ENCODE results near the gene POLR2L.

Gene POLR2L

GRCh38 chr11:854601-855329, 12.4 kb upstream of the POLR2L start:
- no peak for DNase-seq (ENCODE audit: low spot score)

- no peak for DNase-seq (ENCODE audit: low spot score)
These were observed 11.5 kb upstream of the POLR2L start for GRCh38 chr11:853682-854448.

DNA sequence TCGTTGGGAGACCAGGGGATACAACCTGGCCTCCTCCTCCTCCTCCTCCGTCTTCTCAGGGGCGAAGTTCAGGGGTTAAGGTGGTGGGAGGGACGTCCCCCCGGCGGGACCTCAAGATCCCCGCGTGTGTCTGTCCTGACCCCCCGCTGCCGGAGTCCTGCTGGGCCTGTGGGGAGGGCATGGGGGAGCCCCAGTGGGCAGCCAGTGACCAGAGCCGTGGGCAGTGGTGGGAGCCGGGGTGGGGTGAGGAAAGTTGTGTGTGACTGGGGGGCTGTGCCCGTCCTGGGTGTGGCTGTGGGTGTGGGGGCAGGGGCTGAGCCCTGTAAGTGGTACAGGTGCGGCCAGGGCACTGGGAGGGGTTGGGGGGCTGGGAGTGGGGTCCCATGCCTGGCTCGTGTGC, 10.4 kb upstream of the POLR2L start:
- DNase-seq (ENCODE audit: low spot score) = no peak

DNA sequence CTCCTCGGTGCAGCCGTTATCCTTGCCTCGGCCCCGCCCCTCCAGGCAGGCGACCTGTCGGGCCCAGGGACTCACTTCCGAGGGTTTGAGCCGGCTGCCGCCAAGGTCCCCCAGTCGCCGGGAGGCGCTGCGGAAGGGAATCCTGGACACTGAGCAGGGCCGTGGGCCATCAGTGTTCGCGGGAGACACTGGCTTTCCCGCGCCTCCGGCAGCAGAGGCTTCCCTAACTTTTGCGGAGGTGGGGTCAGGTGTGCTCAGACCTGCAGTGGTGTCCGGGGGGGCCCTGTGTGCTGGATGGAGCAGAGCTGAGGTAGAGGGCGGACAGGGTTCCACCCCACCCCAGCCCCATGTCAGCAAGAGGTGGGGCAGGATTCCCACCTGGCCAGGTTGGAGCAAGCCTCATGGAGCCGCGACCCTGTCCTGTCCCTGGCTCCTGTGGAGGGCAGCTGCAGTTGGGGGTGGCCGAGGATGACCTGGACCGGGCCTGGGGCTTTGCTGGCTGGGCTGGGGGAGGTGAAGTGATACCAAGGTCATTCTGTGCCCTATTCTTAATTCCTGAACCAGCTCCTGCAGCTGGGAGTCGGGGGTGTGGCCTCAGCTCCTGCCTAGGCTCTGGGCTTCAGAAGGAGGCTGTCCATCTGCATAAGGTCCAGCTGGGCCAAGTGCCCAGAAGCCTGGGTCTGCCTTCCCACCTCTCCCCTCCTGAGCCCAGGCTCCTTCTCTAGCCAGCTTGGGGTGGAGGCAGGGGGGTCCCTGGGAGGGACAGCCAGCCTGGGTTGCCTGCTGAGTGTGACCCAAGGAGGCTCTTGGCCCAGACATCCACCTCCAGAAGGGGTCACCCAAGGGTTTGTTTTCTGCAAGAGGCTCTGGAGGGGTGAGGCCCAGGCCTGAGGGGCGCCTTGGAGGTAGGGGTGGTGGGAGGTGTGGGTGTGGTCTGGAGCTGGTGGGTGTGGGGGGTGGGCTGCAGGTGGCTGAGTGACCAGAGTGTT, 8.7 kb upstream of the POLR2L start:
- DNase-seq (ENCODE audit: low spot score) = no peak

DNA sequence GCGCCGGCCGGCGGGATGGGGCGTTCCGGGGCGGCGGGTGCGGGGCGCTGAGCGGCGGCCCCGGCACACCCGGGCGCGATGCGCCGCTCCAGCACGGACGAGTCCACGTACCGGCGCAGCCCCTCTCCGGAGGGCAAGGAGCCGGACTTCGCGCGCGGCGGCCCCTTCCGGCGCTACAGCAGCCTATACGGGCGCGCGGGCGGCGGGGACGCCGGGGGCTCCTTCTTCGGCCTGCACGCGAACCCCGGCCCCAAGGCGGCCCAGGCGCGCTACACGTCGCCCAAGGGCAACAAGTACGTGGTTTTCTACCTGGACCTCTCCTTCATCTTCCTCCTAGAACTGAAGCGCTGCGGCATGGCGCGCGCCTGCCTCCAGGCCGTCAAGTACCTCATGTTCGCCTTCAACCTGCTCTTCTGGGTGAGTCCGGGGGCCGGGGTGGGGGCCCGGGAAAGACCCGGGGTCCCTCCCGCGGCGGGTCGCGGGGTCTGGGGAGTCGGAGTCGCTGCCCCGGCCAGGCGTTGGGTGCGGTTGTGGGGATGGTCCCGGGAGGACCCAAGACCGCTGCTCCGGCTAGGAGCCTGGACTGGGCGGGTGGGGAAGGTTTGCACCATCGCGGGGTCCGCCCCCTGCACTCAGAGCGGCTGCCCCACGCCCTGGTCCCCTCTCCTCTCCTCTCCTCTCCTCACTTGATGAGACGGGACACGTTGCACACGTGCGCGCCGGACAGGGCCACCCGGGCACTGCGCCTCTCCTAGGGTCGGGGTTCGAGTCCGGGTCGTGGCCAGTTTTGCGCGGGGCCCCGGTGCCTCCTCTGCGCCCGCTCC, 7.8 kb upstream of the POLR2L start:
- no peak for DNase-seq (ENCODE audit: low spot score)

DNA sequence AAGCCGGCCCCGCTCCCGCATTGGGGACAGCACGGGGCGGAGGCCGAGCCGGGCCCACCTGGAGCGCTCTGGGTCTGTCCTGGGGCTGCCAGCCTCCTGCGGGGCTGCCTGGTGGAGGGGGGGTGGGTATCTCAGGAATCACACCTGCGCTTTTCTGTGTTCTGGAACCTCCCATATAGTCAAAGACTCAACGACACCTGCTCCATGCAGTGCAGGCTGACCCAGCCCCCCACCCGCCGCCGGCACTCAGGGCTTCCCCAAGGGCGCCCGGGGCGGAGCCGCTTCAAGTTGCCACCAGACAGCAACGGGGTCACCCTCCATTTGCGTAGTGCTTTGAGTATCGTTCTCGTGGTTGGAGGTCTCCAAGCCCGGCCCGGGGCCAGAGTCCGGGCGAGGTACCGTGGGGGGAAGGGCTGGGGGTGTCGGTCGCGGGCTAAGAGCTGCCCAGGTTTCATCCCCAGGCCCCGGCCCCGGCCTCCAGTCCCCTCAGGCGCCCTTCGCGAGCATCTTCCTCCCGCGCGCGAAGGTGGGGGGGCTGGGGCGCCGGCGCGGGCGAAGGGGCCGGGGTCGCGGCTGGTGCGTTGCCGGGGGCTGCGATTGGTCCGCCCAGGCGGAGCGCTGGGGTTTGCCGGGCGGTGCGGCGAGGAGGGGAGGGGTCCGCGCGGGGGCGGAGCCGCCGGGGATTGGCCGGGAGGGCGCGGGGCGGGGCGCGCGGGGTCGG, 6.9 kb upstream of the POLR2L start:
- DNase-seq (ENCODE audit: low spot score) = no peak

DNA sequence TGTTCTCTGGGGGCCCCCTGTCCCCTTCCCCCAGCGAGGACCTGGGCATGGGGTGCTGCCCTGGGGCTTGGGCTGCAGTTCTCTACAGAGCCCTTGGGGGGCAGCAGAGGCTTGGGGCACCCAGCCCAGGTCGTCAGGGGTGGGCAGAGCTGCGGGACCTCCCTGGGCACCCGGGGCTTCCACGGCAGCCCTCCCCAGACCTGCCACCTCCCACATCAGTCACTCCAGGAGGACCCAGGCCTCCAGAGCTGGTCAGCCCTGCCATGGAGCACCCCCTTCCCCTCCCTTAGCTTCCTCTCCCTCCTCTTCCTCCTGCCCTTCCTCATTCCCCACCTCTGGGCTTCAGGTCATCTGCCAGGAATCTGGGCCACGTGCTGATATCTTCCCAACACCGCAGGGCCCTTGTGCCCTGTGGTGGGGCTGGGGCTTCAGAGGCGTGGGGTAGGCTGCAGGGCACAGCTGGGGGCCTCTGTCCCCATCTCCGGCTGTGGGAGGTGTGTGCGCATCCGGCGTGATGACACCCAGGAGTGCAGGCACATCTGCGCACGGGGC, 6.1 kb upstream of the POLR2L start:
- DNase-seq (ENCODE audit: low spot score) = no peak

GRCh38 chr11:847876-848275, 5.5 kb upstream of the POLR2L start:
- no peak for DNase-seq (ENCODE audit: low spot score)

- no peak for DNase-seq (ENCODE audit: low spot score)
These were observed 4.3 kb upstream of the POLR2L start for GRCh38 chr11:846496-847098.

DNA sequence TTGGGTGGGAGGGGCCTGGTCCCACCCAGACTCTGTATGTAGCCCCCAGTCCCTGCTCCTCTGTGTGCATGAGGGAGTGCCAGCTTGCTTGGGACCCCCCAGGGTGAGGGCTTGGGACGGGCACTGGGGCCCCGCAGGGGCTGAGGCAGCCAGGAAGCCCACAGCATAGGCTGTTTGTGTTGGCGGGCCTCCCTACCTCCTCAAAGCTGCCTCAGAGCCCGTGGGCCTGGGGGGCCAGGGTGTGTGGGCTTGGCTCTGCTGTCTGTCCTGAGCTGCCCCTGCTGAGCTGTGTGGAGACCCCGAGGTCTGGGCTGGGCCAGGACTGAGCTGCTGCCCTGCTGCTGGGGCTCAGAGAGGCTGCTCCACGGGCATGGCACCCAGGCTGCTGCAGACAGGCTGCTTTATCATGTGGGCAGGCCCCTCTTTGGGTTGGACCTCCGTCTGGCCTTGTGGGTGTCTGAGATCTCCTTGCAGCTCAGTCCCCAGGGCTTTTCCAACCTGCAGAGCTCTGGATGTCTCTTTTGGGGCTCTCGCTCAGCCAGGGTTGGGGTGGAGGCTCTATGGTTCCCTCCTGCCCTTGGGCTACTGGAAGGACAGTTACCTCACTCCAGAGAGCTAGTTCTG, 3.7 kb upstream of the POLR2L start:
- no peak for DNase-seq (ENCODE audit: low spot score)

DNA sequence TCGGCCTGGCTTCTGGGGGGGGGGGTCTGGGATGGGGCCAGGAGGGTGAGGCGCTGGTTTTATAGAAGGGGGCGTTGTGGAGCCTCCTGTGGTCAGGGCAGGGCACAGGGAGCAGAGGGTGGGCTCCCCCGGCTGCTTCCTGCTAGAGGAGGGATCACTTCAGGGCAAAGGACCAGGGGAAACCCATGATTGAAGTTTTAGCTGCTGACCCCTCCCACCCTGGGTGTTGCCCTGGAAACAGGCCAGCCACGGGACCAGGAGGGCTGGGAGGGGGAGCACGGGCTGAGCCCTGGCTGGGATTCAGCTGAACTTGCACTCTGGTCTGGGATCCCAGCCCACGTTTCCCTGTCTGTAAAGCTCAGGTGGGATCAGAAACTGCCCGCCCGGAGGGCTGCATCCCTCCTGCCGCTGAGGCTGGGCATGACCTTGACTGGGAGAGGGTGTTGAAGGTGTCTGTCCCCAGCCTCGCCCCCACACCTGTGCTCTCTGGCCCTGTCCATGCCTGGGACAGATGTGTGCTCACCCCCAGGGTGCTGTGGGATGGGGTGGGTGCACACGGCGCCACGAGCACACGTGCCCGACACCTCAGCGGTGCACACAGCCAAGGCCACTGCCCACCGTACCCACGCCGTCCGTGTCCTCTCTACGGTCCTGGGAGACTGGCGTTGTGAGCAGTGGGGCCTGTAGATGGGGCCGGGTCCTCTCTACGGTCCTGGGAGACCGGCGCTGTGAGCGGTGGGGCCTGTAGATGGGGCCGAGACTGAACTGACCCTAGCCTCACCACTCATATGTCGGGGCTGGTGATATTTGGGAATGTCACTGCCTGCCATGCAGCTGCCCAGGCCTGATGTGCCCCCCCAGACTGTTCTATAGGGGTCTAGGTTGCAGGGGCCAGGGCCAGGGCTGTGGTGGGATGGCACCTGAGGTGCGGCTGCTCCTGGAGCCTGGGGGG, 2.6 kb upstream of the POLR2L start:
- no peak for DNase-seq (ENCODE audit: low spot score)

DNA sequence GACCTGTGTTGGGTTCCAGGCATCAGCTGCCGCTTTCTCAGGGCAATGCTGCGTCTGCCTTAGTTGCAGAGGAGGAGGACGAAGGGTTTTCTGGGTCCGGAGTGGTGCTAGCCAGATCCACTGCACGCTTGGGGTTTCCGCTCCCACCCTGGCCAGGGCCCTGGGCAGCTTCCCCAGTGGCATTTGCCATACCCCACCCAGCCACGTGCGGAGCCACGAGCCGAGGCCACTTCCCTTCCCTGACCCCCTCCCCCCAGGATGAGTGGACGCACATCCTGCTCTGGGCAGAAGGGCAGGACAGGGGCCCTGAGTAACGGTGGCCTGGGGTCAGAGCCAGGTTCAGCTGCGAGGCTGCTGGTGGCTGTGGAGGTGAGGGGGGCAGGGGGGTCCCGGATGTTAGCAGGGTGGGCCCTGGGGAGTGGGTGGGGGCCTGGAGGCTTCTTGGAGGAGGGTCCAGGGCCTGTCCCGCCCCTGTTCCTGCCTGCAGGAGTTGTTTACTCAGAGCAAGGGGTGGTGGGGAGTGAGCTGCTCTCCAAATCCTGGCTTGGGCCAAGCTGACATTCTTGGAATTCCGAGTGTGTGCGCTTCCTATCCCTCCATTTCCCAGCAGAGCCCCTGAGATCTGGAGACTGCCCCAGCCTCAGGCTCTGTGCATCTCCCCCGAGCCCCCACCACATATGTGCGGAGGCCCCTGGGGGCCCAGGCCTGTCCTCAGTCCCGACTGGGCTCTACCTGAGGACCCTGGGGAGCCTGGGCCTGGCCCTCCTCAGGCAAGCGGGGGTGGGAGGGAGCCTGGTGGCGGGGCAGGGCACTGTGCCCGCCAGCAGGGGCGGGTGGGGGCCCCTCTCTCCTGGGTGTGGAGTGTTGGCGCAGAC, 1.7 kb upstream of the POLR2L start:
- DNase-seq (ENCODE audit: low spot score) = no peak

DNA sequence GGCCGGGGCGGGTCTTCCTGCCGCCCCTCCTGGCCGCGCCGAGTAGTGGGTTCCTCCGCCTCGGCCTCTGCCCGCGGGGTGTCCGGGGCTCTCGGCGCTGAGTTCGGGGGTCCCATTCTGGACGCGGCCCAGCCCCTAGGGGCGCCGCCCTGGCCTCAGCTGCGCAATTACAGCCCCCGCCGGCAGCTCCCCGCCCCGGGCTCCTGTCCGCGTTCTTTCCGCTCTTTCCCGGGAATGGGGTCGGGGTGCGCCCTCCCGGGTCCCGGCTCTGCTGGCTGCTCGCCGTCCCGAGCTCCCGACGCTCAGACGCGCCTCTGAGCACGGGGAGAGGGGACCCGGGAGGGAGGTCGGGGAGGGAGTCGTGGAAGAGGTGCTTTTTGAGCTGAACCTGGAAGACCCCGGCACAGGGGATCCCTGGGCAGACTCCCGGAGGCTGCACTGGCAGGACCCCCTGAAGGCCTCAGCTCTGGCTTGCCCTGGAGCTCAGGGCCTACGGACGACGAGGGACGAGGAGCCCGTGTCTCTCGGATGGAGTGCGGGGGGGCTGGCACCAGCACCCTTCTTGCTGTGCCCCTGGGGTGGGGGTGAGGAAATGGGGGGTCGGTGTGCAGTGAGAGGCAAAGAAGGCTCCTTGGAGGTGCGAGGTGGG, 881 bp upstream of the POLR2L start:
- DNase-seq (ENCODE audit: low spot score) = no peak

DNA sequence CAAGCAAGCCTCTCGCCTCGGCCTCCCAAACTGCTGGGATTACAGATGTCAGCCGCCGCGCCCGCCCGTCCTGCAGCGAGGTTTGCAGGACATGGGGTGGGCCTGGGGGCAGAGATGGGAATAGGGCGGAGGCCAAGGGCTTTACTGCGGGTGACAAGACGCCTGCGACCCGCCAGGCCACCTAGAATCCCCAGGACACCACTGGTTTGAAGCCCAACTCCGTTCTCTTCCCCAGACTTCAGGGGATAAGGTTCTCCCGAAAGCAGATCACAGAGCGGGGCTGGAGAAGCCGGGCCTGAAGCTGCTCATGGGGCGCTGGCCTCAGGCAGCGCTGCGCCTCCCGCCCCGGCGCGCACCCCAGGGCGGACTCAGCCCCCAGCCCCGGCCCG, 354 bp downstream of the POLR2L start:
- no peak for DNase-seq (ENCODE audit: low spot score)

- no peak for DNase-seq (ENCODE audit: low spot score)
These were observed 2.3 kb downstream of the POLR2L start for GRCh38 chr11:839875-840617.

GRCh38 chr11:839280-839623, 3.1 kb downstream of the POLR2L start:
- no peak for DNase-seq (ENCODE audit: low spot score)
